PC-9 (cell line): ENCODE results near the gene SALL1.

Experiments
- CTCF ChIP-seq: fragments of 200-600 bp; sonication (generic); conservative IDR thresholded peaks from 2 replicates; pipeline ENCODE4 v1.6.1; 2017; ENCODE audit warnings: mixed run types, antibody characterized with exemption, mild to moderate bottlenecking, moderate library complexity
- EZH2 ChIP-seq: fragments of 200-600 bp; sonication (generic); IDR thresholded peaks from 2 replicates; pipeline ENCODE4 v1.8.0; 2017; ENCODE audit warnings: antibody characterized with exemption, low read depth

GRCh38 chr16:51157698-51158097 is 6.6 kb upstream of the SALL1 start:
- no peak for TF ChIP-seq CTCF
- TF ChIP-seq EZH2 = no peak
